Stimulated activated CD8-positive, alpha-beta memory T cell treated with anti-CD3 and anti-CD28 coated beads, Interleukin-4, amount 100 ng/mL, for 24 hours (primary cell): Measurements from ENCODE around the gene ABR.

Source experiments
- DNase-seq: peaks from one replicate; pipeline ENCODE4 v3.0.0-alpha.2; 2020; ENCODE audit warnings: low read depth

Gene ABR

DNA sequence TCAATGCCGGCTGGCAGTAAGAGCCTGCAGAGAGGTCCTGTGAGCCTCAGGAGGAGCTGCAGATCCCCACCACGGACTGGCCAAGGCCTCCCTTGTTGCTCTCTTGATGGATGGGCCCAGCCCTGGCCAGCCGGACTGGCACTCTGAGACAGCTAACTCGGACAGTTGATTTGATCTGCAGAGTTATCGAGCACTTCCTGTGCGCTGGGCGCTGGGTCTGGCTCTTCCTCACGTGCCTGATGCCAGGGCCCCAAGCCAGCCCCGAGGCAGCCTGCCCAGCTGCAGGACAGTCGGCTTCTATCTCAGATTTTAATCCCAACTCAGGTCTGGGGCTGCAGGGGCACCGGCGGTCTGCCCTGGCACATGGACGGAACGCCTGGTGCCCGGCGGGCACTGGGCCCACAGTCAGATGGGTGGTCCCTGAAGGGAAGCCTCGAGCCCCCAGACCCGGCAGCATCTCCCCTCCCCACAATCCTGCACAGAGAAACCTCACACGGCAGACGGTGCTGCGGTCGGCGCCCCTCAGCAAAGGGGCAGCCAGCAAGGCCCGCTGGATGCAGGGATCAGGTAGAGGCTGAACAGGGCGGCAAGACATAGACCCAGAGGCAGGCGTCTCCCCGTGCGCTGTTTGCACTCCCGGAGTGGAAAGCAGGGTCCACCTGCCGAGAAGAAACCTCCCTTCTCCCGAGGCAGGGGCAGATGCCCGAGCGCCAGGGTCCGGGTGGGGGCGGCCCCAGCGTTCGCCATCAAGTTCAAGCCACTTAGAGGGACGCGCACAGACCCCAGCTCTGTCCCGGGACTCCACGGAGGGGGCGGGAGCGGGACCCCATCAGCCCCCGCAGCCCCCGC, 148.9 kb downstream of the ABR start:
- no peak for DNase-seq

DNA sequence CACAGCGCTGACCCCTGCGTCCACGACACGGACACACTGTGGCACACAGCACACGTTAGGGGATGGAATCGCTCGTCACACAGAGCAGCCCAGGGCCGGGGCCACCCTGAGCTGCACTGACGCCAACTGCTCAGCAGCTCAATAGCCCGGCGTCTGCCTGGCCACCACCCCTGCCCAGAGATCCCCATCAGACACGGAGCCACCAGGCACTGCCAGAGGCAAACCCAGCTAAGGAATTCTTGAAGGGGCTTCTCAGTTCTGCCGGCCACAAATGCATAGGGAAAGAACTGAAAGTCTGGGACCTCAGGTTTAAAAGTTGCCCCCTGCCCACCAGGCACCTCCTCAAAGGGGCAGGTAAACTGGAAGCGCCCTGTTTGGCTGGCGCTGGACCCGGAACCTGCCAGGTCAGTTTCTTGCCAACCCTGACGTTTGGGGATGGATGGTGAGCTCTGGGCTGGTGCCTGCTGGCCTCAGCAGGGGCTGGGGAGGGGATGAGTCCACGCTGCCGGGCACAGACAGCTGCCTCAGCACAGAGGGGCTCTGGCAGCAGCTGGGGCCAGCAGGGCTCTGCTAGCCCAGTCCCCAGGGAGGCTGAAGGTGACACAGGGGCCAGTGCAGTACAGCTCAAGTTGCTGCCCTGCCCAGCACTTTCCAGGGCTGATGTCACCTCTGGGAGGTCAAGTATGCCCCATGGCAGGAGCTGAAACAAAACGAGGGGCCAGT, 149.7 kb downstream of the ABR start:
- DNase-seq: no peak

DNA sequence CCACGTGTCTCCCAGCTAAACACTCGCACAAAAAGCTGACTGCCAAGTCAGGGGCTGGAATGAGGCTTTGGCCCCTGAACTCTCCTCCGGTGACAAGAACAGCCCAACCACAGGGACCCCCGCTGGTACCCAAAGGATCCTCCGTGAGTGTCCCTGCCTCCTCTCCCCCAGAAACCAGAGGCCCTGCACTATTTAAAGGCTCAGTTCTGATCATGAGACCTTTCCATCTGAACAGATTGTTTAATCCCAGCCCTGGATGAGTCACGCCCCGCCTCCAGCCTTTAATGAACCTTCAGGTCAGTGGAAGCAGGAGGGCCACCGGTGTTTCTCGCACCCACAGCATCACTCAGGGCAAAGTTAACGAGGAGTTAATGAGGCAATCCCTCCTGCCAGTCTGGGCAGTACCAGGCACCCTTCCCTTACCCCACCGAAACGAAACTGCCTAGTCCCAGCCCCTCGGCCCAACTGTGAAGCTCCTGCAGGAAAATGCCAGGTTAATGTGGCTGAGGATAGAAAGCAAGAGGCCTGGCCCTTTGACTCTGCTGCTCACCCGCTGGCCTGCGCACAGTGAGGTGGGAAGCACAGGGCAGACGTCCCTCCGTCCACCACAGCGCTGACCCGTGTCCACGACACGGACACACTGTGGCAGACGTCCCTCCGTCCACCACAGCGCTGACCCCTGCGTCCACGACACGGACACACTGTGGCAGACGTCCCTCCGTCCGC, 150.4 kb downstream of the ABR start:
- DNase-seq: no peak

GRCh38 chr17:1027044-1027443, 152.7 kb downstream of the ABR start:
- DNase-seq: no peak

GRCh38 chr17:1026599-1026975, 153.2 kb downstream of the ABR start:
- no peak for DNase-seq

GRCh38 chr17:1025733-1026598, 153.8 kb downstream of the ABR start:
- DNase-seq: no peak

GRCh38 chr17:1024076-1024475, 155.7 kb downstream of the ABR start:
- no peak for DNase-seq

DNA sequence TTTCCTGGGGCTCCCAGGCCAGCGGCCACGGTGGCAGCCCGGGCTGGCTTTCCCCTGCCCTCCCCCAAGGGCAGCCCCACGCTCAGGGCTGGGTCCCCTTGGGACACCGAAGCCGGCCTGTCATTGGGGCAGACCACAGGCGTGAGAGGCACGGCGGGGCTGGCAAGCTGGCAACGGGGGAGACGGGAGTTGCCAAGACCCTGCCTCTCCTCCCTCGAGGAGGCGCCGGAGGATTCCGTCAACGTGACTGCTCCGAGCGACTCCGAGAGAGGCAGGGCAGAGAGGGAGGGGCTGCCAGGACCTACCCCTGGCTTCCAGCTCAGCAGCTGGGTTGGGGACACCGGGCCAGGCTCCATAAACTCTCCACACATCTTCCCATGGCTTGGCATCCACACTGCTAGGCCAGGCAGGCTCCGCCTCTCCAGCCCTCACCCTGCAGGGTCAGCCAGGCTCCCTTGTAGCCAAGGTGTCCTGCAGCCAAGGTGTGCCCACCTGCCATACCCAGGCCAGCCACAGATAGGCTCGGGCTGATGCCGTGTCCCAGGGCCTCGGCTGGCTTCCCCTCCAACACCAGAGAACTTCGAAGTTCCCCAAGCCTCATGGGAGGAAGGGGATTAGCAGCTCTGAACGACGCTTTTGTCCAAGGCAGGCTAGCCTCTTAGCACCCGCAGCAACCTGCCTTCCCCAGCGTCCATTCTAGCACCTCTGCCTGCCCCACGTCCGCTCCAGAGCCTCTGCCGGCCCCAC, 157.3 kb downstream of the ABR start:
- DNase-seq: no peak

- DNase-seq: no peak
These were observed 158.6 kb downstream of the ABR start for GRCh38 chr17:1021147-1021546.

- DNase-seq: no peak
These were observed 160.3 kb downstream of the ABR start for GRCh38 chr17:1019451-1019850.

- no peak for DNase-seq
These were observed 161.2 kb downstream of the ABR start for GRCh38 chr17:1018547-1018946.

DNA sequence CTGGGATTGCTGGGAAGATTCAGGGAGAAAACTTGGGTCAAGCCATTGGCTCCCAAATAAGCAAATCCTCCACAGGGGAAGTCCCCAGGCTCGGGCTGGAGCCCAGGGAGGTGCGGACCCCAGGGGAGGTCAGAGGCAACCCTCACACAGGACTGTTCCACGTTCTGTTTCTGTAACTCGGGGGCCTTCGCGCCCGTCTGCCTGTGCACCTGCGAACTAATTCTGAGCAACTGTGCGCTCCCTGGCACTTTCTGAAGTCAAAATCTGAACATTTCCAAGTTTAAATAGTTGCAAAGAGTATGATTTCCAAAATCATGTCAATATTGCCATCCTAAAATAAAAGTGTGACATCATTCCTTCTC, 166.1 kb downstream of the ABR start:
- DNase-seq: no peak

DNA sequence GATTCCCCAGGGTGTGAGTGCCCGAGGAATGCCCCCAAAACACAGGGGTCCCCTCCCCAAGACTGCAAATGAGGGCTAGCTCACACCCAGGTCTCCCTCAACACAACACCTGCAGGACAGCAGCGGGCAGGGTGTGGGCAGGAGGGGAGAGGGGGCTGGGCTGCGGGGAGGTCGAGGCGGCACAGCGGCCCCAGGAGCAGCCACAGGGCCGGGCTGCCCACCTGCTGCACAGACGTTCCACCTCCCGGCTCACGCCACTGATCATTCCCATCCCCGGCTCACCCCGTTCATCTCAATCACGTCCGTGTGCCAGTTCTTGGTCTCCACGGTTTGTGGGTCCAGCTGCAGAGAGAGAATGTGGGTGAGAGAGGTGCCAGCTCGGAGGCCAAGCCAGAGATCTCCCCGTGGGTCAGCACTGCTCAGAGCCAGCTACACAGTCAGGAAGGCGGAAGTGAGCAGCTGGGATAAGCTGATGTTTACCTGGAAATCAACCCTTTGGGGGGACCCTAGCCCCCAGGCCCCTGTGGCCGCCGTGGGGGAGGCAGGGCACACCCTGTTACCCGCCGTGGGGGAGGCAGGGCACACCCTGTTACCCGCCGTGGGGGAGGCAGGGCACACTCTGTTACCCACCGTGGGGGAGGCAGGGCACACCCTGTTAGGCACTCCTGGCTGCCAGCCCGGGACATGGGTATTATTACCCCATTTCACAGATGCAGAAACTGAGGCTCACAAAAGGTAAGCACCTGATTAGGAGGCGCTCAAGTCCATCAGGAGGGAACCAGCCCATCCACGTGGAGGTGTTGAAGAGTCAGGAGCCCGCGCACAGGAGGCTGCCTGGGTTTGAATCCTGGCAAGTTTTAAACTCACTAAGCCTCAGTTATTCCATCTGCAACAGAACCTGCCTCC, 166.7 kb downstream of the ABR start:
- DNase-seq: no peak

GRCh38 chr17:1011760-1012735, 167.7 kb downstream of the ABR start:
- DNase-seq: no peak

DNA sequence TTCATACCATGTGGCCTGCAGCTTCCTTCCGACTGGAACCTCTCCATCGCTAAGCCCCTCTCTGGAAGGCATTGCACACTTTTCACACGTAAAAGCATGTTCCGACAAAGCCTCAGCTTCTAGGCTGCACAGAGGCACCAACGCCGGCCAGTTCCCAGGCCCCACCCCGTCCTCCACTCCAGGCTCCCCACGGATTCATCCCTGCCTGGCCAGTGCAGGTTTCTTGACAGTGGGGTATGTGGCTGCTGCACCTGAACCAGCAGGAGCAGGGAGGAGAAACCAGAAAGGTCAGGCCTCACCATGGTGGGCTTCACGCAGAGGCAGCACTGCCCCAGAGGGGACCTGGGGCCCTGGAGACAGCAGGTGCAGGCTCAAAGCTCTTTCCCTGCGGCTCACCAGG, 168.6 kb downstream of the ABR start:
- no peak for DNase-seq

- DNase-seq: no peak
These were observed 169.2 kb downstream of the ABR start for GRCh38 chr17:1010586-1010985.

DNA sequence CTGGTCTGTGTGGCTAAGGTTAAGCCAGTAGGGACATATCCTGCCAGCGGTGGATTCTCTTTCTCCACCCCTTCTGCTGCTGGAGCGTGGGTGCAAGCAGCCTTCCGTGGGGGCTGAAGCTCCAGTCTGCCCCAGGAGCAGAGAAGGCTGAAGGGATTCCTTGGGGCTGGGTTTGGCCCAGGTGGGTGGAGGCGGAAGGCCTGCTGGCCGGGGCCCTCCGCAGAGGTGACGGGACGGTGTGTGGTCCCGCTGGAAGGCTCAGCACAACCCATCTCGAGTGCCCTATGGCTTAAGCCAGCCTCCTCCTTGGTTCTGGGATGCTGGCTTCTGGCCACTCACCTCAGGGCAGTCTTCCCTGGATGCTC, 169.7 kb downstream of the ABR start:
- no peak for DNase-seq

DNA sequence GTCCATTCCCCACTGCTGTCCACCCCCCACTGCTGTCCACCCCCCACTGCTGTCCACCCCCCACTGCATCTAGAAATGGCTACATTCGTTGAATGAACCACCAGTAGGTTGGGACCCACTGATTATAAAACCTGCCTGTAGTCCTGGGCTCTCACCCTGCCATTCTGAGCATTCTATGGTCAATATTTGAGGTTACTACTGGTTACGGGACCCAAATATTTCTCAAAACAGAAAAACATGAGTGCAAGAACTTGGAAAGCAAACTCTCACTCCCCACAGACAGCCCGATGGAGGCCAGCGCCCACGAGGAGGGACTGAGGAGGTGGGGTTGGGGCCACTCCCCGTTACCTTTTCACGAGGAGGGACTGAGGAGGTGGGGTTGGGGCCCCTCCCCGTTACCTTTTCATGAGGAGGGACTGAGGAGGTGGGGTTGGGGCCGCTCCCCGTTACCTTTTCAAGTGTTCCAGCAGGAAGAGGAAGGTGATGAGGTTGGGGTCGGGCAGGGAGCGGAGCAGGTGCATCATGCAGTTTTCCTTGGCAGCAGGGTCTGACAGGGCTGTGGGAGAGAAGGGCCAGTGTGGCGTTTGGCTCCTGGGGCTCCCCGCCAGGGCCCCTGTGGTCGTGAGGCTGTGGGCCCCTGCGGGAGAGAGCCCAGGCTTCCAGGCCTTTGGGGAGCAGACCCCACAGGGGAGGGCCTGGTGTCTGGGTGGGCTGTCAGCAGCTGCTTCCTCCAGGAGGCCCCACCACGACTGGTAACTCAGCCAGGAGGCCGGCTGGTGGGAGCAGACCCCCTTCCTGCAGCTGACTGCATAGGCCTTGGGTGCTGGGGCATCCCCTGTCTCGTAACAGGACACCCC, 170.3 kb downstream of the ABR start:
- no peak for DNase-seq
